Right lobe of liver (tissue), 6 donors: ENCODE measurements around the gene EEFSEC. TPM values are rescaled to one million over a fixed set of nuclear protein-coding genes. Genes with fewer than 3 reads are reported as not detected.

Experiments used
- ATAC-seq, 4 donors: fragments of 200-7000 bp; cut with Tn5 transposase; one replicate each; pipeline ENCODE4 v1.9.1; 2020; ENCODE audit warnings: mild to moderate bottlenecking in 4 of 4, moderate library complexity in 4 of 4
- DNase-seq, 3 donors: peaks; one replicate each; pipeline ENCODE4 v3.0.0-alpha.2; 2020
- H3K27ac ChIP-seq, 3 donors: fragments of 200-600 bp; one replicate each; pipeline ENCODE4 v1.8.0; 2022
- H3K27me3 ChIP-seq, 2 donors: fragments of 200-600 bp; one replicate each; pipeline ENCODE4 v1.8.0; 2022
- H3K36me3 ChIP-seq, 4 donors: fragments of 200-600 bp; sonication (generic) in 1 of 4; one replicate each; pipeline versions ENCODE4 v1.5.1 to v1.8.0; 2017 to 2022; ENCODE audit warnings: control low read depth in 1 of 4
- H3K4me1 ChIP-seq, 4 donors: fragments of 200-600 bp; sonication (generic) in 1 of 4; one replicate each; pipeline versions ENCODE4 v1.5.1 to v1.8.0; 2017 to 2022; ENCODE audit warnings: control low read depth in 1 of 4
- H3K4me3 ChIP-seq, 3 donors: fragments of 200-600 bp; one replicate each; pipeline ENCODE4 v1.8.0; 2022
- H3K9me3 ChIP-seq, 4 donors: fragments of 200-600 bp; sonication (generic) in 1 of 4; one replicate each; pipeline versions ENCODE4 v1.5.1 to v1.8.0; 2017 to 2022; ENCODE audit warnings: control low read depth in 1 of 4
- POLR2A ChIP-seq: fragments of 450-650 bp; IDR thresholded peaks from one replicate; pipeline ENCODE4 v1.6.1; 2017; ENCODE audit warnings: antibody characterized with exemption, mild to moderate bottlenecking
- WGBS: methylation state at CpG from one replicate; pipeline ENCODE4 v1.1.6; 2018; ENCODE audit warnings: low coverage, low lambda C conversion rate; ENCODE audit not compliant: insufficient coverage; ENCODE audit errors: missing lambda C conversion rate; 5-methylcytosine and 5-hydroxymethylcytosine counted together
- intact Hi-C, 2 donors: fragments of 100-400 bp; cut with DNase I; formaldehyde crosslinking; loops; one replicate each; pipeline versions ENCODE4 v1.11.2 to v1.14.1; 2022
- total RNA-seq, 6 experiments: library from RNA; depleted of rRNA in 2 of 6; stranded (reverse); fragments of >200 nt in 2 of 6; fragmentation: NEBNext Ultra II Directional in 3 of 6; extraction: Animal tissue kit (Norgen Biotek cat#: 25700) in 3 of 6; gene quantifications; one replicate each; pipeline versions ENCODE4 v1.1.0 to v1.2.4, GENCODE V29; 2016 to 2023
- TF ChIP-seq, protein P1 (sequence below), 4 donors: fragments of 200-600 bp in 3 of 4; fragments of 450-650 bp in 1 of 4; IDR thresholded peaks; one replicate each; pipeline versions ENCODE4 v1.5.1 to v1.8.0; 2016 to 2022; ENCODE audit warnings: antibody characterized with exemption in 4 of 4, mild to moderate bottlenecking in 2 of 4
- donor health status: DM: no; HTN: yes; CAD: no.
- donor health status: DM: no; HTN: no; CAD: no.
- donor health status: DM: no; HTN: no; CAD: no.
- donor health status: DM: no; HTN: yes; CAD: no.
- donor health status: DM: no; HTN: yes; CAD: no.

EEFSEC gene
- total RNA-seq, 6 experiments from 2014 or later = 10.1 to 24.0 (median 13.4) TPM

DNA sequence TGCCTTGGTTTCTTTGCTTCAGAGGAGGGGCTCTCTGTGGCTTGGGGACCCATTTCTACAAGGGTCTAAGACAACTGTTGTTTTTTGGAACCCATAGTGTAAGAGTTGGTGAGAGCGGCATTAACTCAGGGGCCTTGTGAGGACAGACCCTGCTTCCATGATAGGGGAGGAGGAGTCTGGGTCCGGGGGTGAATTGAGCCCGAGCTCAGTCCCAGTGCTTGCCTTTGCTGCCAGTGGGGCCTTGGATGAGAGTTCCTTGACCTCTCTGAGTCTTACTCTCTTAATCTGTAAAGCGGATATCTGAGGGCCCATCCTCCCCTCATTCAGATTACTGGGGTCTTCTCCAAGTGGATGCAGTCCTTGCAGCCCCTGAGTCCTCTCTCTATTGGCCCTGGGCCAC is 74.2 kb downstream of the EEFSEC start:
- 83% methylated on average over 2 of the region's 4 CpGs for WGBS
- Histone ChIP-seq H3K4me3 (no peak overlapping the region), H3K36me3 (no peaks in the 10 kb centered on the region), H3K4me1 (no peaks in the 10 kb centered on the region), H3K27ac (no peak overlapping the region), H3K9me3 (no peaks in the 10 kb centered on the region), H3K27me3 (no peaks in the 10 kb centered on the region)
- no peak for TF ChIP-seq POLR2A
- TF ChIP-seq, protein P1, sequence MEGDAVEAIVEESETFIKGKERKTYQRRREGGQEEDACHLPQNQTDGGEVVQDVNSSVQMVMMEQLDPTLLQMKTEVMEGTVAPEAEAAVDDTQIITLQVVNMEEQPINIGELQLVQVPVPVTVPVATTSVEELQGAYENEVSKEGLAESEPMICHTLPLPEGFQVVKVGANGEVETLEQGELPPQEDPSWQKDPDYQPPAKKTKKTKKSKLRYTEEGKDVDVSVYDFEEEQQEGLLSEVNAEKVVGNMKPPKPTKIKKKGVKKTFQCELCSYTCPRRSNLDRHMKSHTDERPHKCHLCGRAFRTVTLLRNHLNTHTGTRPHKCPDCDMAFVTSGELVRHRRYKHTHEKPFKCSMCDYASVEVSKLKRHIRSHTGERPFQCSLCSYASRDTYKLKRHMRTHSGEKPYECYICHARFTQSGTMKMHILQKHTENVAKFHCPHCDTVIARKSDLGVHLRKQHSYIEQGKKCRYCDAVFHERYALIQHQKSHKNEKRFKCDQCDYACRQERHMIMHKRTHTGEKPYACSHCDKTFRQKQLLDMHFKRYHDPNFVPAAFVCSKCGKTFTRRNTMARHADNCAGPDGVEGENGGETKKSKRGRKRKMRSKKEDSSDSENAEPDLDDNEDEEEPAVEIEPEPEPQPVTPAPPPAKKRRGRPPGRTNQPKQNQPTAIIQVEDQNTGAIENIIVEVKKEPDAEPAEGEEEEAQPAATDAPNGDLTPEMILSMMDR (IDR thresholded peaks at IDR 0.05) = no peak
- DNase-seq (no peak), ATAC-seq (no peak)
- intact Hi-C loops = no loop called here

DNA sequence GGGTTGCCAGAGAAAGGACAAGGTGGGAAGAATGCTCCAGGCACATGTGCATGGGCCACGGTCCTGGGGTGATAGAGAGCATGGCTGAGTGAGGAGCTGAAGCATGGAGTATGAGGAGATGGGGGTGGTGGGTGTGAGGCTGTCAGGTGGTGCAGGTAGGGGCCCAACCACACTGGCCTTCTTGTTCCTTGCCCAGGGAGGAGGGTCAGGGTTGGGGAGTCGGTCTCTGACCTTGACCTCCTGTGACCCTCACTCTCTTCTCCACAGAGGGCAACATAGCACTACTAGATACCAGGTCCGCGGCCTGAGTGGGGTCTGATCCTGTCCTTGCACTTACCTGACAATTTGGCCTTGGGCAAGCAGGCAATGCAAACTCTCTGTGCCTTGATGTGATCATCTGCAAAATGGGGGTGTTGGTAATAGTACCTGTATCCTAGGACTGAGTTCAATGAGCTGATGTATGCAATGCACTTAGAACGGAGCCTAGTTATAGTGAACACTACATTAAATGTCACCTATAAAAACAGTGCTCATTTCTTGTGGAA is 75.2 kb downstream of the EEFSEC start:
- no peaks in the 10 kb centered on the region for H3K9me3 ChIP-seq
- DNase-seq (no peak), ATAC-seq (no peak)
- intact Hi-C loops = no loop called here
- H3K4me1 ChIP-seq = no peaks in the 10 kb centered on the region
- TF ChIP-seq POLR2A = no peak
- TF ChIP-seq, protein P1 (IDR thresholded peaks at IDR 0.05) = no peak
- no peak overlapping the region for H3K4me3 ChIP-seq
- H3K27me3 ChIP-seq = no peaks in the 10 kb centered on the region
- no peaks in the 10 kb centered on the region for H3K36me3 ChIP-seq
- no peak overlapping the region for H3K27ac ChIP-seq
- WGBS = 80% methylated on average over 2 of the region's 5 CpGs

DNA sequence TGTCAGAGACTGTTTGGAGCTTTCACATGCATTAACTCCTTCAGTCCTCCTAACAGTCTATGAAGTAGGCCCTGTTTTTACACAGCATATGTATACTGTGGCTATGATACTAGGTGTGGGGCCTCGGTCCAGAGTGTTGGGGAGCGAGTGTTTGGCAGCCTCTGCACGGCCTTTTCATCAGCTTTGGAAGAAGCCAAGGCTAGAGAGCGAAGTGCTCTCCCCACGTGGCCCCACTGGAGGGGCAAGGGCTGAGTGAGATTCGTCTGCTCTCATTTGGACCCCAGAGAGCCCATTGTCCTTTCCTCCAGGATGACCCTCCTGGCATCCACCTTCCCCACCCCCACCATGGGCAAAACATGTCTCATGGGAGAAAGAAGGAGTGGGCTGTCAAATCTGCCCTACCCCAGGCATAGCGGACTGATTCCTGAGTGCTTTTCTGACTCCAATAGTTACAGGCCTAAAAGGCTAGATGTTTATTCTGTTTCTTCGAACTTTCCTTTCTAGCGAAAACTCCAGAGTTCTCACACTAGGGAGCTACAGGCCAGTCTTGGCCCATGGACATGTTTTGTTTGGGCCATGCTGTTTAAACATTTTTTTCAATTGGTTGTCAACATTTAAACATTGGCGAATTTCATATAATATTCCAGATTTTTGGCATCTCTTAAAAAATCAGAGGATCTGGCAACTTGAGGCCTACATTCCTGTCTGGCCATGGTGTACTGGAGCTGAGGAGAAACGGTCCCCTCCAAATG is 76.0 kb downstream of the EEFSEC start:
- DNase-seq = no peak
- WGBS = 84% methylated on average over 6 of the region's 11 CpGs
- ATAC-seq = no peak
- intact Hi-C loops = no loop called here
- H3K9me3 ChIP-seq = no peaks in the 10 kb centered on the region
- no peak for TF ChIP-seq POLR2A
- TF ChIP-seq, protein P1 (IDR thresholded peaks at IDR 0.05) = no peak
- no peaks in the 10 kb centered on the region for H3K36me3 ChIP-seq
- H3K27ac ChIP-seq = no peak overlapping the region
- H3K27me3 ChIP-seq = no peaks in the 10 kb centered on the region
- H3K4me3 ChIP-seq = no peak overlapping the region
- H3K4me1 ChIP-seq = no peaks in the 10 kb centered on the region

DNA sequence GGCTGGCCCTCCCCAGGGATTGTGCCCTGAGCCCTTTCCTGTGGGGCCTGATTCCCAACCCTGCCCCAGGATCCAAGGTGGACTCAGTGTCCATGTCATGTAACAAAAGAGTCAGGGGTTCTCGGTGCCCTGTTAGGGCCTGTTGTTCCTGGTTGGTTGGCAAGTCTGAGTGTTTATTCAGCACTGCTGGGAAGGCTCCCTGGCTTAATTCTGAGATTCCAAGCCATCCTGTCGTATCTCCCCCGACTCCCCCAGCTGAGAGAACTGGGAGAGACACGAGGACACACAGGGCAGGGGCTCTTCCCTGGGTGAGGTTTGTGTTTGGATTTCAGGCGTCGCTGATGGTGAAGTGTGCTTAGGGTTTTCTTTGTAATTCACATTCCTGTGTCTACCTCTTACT is 78.3 kb downstream of the EEFSEC start:
- H3K4me1 ChIP-seq = no peaks in the 10 kb centered on the region
- H3K27me3 ChIP-seq = no peaks in the 10 kb centered on the region
- intact Hi-C loops = no loop called here
- no peak overlapping the region for H3K27ac ChIP-seq
- no peaks in the 10 kb centered on the region for H3K36me3 ChIP-seq
- WGBS = 81% methylated on average over 4 of the region's 6 CpGs
- no peaks in the 10 kb centered on the region for H3K9me3 ChIP-seq
- TF ChIP-seq, protein P1 (IDR thresholded peaks at IDR 0.05) = no peak
- no peak for TF ChIP-seq POLR2A
- ATAC-seq (no peak), DNase-seq (no peak)
- no peak overlapping the region for H3K4me3 ChIP-seq
